HUES64 (cell line): Measurements from ENCODE around the gene CPA5.
"Not testable (repeated sequence)": the region's sequence is repeated elsewhere in the genome, so short reads cannot be mapped to it uniquely, and the experiment has no call there.

Experiments
- H3K27ac ChIP-seq: 2 replicates; pipeline ENCODE4 v1.7.0; 2013; ENCODE audit warnings: low read depth, low read length, inconsistent platforms
- H3K27me3 ChIP-seq: 2 replicates; pipeline ENCODE4 v1.6.1; 2013; ENCODE audit warnings: mild to moderate bottlenecking, low read length; ENCODE audit not compliant: insufficient read depth
- H3K36me3 ChIP-seq: 2 replicates; pipeline ENCODE4 v1.6.1; 2013; ENCODE audit warnings: mild to moderate bottlenecking, low read length; ENCODE audit not compliant: insufficient read depth
- H3K4me1 ChIP-seq: 2 replicates; pipeline ENCODE4 v1.6.1; 2013; ENCODE audit warnings: mild to moderate bottlenecking, low read length, moderate library complexity; ENCODE audit not compliant: insufficient read depth
- H3K4me3 ChIP-seq: 2 replicates; pipeline ENCODE4 v1.5.1; 2013; ENCODE audit warnings: mild to moderate bottlenecking, low read length, moderate library complexity
- H3K9ac ChIP-seq: 2 replicates; pipeline ENCODE4 v1.6.1; 2013; ENCODE audit warnings: mild to moderate bottlenecking, low read depth, low read length
- H3K9me3 ChIP-seq: 2 replicates; pipeline ENCODE4 v1.6.1; 2013; ENCODE audit warnings: low read depth, low read length; ENCODE audit not compliant: insufficient read depth
- WGBS: fragments of 150-250, 120-280 bp; methylation state at CpG from one replicate; pipeline ENCODE4 v1.1.7; 2013; ENCODE audit warnings: missing lambda C conversion rate; 5-methylcytosine and 5-hydroxymethylcytosine counted together

Gene CPA5

DNA sequence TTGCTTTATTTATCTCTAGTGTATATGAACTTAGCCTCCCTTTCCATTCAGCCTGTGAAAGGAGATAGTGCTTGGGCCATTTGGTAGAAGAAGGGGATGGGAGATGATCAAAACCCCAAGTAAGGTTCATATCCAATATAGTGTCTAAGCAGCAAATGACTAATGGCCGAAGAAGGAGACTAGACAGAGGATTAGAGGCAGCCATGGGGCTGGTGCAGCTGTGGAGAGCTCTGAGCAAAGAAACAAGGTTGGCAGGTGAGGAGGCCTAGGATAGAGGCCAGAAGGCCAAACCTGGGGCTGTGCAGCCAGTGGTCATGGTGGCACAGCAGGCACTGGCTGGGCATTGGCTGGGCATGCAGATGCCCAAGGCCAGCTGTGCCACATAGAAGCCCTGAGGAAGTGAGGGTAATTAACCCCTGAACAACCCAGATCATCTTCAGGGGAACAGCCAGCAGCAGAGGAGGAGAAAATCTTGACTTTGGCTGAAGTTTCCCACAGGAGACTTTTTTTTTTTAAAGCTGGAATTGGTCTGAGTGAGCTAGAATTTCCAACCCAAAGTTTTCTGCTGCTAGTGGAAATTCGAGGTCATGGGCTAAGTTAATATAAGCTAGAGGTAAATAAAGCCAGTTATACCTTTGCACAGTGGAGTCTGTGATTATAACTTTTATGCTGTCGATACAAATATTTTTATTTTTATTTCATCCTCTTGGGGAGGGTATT, 25.4 kb downstream of the CPA5 start:
- 77% methylated on average over 2 of the region's 3 CpGs for WGBS
- Histone ChIP-seq H3K4me1 (peaks cover 23% of the 10 kb centered on the region), H3K9ac (no peak overlapping the region), H3K27ac (no peak overlapping the region), H3K4me3 (no peak overlapping the region), H3K36me3 (no peaks in the 10 kb centered on the region), H3K27me3 (no peaks in the 10 kb centered on the region), H3K9me3 (no peaks in the 10 kb centered on the region)

- peaks cover 3% of the 10 kb centered on the region for H3K9me3 ChIP-seq
- H3K4me3 ChIP-seq, result no peak overlapping the region
- no peak overlapping the region for H3K9ac ChIP-seq
- H3K36me3 ChIP-seq, result no peaks in the 10 kb centered on the region
- WGBS, result 96% methylated on average over 3 of the region's 3 CpGs
- H3K27me3 ChIP-seq, result no peaks in the 10 kb centered on the region
- H3K27ac ChIP-seq, result no peak overlapping the region
- H3K4me1 ChIP-seq, result peaks cover 17% of the 10 kb centered on the region
These were observed 26.4 kb downstream of the CPA5 start for GRCh38 chr7:130371046-130371445.

- Histone ChIP-seq H3K27me3 (no peaks in the 10 kb centered on the region), H3K27ac (peak overlapping the region; percentile 71), H3K9me3 (peaks cover 12% of the 10 kb centered on the region), H3K4me1 (peaks cover 17% of the 10 kb centered on the region), H3K36me3 (no peaks in the 10 kb centered on the region), H3K9ac (peak overlapping the region; percentile 59; the same call in 1 of the 2 replicates), H3K4me3 (no peak overlapping the region)
- WGBS, result 86% methylated on average over 11 of the region's 11 CpGs
These were observed 28.0 kb downstream of the CPA5 start for GRCh38 chr7:130372402-130373165.

GRCh38 chr7:130374507-130374906, 29.9 kb downstream of the CPA5 start:
- Histone ChIP-seq H3K9ac (no peak overlapping the region), H3K9me3 (peaks cover 12% of the 10 kb centered on the region), H3K4me3 (no peak overlapping the region), H3K27ac (no peak overlapping the region), H3K4me1 (peaks cover 14% of the 10 kb centered on the region), H3K36me3 (no peaks in the 10 kb centered on the region), H3K27me3 (no peaks in the 10 kb centered on the region)
- WGBS, result 95% methylated on average over 6 of the region's 6 CpGs

GRCh38 chr7:130376461-130376860, 31.8 kb downstream of the CPA5 start:
- 57% methylated on average over 1 of the region's 1 CpG for WGBS
- Histone ChIP-seq H3K9me3 (peaks cover 12% of the 10 kb centered on the region), H3K4me1 (peaks cover 13% of the 10 kb centered on the region)
- H3K36me3 ChIP-seq, H3K27me3 ChIP-seq, H3K4me3 ChIP-seq, H3K27ac ChIP-seq, H3K9ac ChIP-seq: not testable (repeated sequence)

DNA sequence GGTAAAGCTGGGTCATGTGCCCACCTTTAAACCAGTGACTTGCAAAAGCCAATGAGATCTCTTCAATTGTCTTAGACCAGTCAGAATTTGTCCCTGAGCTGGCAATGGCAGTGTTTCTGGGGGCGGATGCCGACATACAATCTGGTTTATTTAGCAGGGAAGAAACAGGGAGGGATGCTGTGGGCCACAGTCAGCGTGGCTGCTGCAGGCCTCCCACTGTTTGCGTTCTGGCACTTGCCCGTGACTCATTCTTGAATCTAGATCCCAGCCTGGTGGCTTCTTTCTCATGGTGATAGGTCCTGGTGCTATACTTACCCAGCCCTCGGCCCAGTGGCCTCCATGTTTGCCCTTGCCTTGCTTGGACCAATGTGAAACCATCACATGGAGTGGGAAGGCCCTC, 32.6 kb downstream of the CPA5 start:
- Histone ChIP-seq H3K9me3 (peaks cover 12% of the 10 kb centered on the region), H3K27me3 (no peaks in the 10 kb centered on the region), H3K36me3 (no peaks in the 10 kb centered on the region), H3K4me3 (no peak overlapping the region), H3K27ac (no peak overlapping the region), H3K4me1 (peaks cover 13% of the 10 kb centered on the region), H3K9ac (no peak overlapping the region)
- 82% methylated on average over 6 of the region's 6 CpGs for WGBS

DNA sequence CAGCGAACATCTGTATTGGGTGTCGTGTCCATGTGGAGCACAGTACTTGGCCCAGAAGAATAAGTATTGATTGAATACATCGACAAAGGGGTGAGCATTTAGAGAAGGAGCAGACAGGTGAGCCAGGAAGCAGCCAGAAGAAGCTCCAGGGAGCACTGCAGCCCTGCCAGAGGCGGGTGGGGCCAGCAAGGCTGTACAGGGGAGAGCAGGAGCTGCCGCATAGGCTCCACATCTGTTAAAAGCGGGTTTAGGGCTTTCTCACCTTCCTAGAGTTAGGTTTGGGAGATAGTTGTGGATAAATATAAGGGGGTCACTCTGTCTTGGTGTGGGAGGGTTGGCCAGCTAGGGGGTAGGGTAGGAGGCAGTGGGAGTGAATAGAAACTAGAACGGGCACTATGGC, 34.4 kb downstream of the CPA5 start:
- Histone ChIP-seq H3K36me3 (no peaks in the 10 kb centered on the region), H3K4me3 (no peak overlapping the region), H3K9me3 (peaks cover 12% of the 10 kb centered on the region), H3K27me3 (no peaks in the 10 kb centered on the region), H3K4me1 (peaks cover under 1% of the 10 kb centered on the region; the same call in 1 of the 2 replicates), H3K9ac (no peak overlapping the region), H3K27ac (no peak overlapping the region)
- WGBS, result 89% methylated on average over 7 of the region's 7 CpGs

GRCh38 chr7:130379532-130379920, 34.9 kb downstream of the CPA5 start:
- 87% methylated on average over 10 of the region's 10 CpGs for WGBS

GRCh38 chr7:130379921-130380860, 35.6 kb downstream of the CPA5 start, which contains the start of gene CPA1:
TSS of gene CPA1 (plus strand) at chr7:130380494. CDS start at chr7:130380521, 27 bp downstream.
- WGBS, result 78% methylated on average over 20 of the region's 20 CpGs
- Histone ChIP-seq H3K9me3 (peaks cover 12% of the 10 kb centered on the region), H3K9ac (no peak within 1 kb of the TSS), H3K27me3 (no peaks in the 10 kb centered on the region), H3K36me3 (no peaks in the 10 kb centered on the region), H3K27ac (no peak within 1 kb of the TSS), H3K4me1 (no peaks in the 10 kb centered on the region), H3K4me3 (no peak within 1 kb of the TSS)

More at GRCh38 chr7:130379532-130379920, 34.9 kb downstream of the CPA5 start:
- Histone ChIP-seq H3K27me3 (no peaks in the 10 kb centered on the region), H3K4me3 (no peak overlapping the region), H3K9ac (no peak overlapping the region), H3K4me1 (no peaks in the 10 kb centered on the region), H3K36me3 (no peaks in the 10 kb centered on the region), H3K27ac (no peak overlapping the region), H3K9me3 (peaks cover 12% of the 10 kb centered on the region)

- Histone ChIP-seq H3K4me1 (no peaks in the 10 kb centered on the region), H3K4me3 (no peak overlapping the region)
These were observed 36.3 kb downstream of the CPA5 start for GRCh38 chr7:130380861-130381455.

More at GRCh38 chr7:130380861-130381455, 36.3 kb downstream of the CPA5 start:
- Histone ChIP-seq H3K9me3 (peaks cover 10% of the 10 kb centered on the region), H3K9ac (no peak overlapping the region), H3K27ac (no peak overlapping the region), H3K27me3 (no peaks in the 10 kb centered on the region), H3K36me3 (no peaks in the 10 kb centered on the region)
- 88% methylated on average over 7 of the region's 7 CpGs for WGBS
